ENCODE measurements around the gene ARR3. TPM values are rescaled to one million over a fixed set of nuclear protein-coding genes. Genes with fewer than 3 reads are reported as not detected.

Gene ARR3
- total RNA-seq: not detected in 2 replicates

DNA sequence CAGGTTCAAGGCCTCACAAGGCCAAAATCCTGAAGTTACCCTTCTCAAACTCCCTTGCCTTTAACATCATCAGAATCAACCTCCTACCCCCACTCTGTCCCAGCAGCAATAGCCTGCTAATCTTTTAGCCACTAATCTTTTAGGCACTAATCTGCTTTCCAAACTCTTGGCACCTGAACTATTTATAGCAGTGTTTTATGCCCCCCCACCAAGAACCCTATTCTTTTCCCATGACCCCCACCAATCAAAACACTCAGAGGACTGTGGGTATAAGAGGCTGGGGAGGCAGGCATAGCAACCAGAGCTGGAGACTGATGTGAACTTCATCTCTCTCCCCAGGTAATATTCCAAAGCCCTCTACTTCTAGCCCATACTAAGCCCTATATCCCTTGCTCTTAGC is at the start of gene ARR3:
ARR3 (plus strand) TSS at position 301 of the 400 bp plus-strand sequence. CDS start 1,052 bp downstream, outside the sequence.
- H3K27me3 Mint-ChIP-seq: no peaks in the 10 kb centered on the region
- TF ChIP-seq, protein P1, sequence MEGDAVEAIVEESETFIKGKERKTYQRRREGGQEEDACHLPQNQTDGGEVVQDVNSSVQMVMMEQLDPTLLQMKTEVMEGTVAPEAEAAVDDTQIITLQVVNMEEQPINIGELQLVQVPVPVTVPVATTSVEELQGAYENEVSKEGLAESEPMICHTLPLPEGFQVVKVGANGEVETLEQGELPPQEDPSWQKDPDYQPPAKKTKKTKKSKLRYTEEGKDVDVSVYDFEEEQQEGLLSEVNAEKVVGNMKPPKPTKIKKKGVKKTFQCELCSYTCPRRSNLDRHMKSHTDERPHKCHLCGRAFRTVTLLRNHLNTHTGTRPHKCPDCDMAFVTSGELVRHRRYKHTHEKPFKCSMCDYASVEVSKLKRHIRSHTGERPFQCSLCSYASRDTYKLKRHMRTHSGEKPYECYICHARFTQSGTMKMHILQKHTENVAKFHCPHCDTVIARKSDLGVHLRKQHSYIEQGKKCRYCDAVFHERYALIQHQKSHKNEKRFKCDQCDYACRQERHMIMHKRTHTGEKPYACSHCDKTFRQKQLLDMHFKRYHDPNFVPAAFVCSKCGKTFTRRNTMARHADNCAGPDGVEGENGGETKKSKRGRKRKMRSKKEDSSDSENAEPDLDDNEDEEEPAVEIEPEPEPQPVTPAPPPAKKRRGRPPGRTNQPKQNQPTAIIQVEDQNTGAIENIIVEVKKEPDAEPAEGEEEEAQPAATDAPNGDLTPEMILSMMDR (IDR thresholded peaks at IDR 0.05): no peak
- POLR2A ChIA-PET: no interaction called here
- H3K27ac Mint-ChIP-seq: no peak within 1 kb of the TSS
- CTCF ChIA-PET: no interaction called here
- intact Hi-C loops (cut with micrococcal nuclease): no loop called here
- H3K9me3 Mint-ChIP-seq: no peaks in the 10 kb centered on the region
- no peaks in the 10 kb centered on the region for H3K4me1 Mint-ChIP-seq
- no peak for ATAC-seq (ENCODE audit: low read depth)
- no peaks in the 10 kb centered on the region for H3K36me3 Mint-ChIP-seq (ENCODE audit: low read depth)
- no peak for DNase-seq
- H3K4me3 Mint-ChIP-seq: no peak within 1 kb of the TSS

DNA sequence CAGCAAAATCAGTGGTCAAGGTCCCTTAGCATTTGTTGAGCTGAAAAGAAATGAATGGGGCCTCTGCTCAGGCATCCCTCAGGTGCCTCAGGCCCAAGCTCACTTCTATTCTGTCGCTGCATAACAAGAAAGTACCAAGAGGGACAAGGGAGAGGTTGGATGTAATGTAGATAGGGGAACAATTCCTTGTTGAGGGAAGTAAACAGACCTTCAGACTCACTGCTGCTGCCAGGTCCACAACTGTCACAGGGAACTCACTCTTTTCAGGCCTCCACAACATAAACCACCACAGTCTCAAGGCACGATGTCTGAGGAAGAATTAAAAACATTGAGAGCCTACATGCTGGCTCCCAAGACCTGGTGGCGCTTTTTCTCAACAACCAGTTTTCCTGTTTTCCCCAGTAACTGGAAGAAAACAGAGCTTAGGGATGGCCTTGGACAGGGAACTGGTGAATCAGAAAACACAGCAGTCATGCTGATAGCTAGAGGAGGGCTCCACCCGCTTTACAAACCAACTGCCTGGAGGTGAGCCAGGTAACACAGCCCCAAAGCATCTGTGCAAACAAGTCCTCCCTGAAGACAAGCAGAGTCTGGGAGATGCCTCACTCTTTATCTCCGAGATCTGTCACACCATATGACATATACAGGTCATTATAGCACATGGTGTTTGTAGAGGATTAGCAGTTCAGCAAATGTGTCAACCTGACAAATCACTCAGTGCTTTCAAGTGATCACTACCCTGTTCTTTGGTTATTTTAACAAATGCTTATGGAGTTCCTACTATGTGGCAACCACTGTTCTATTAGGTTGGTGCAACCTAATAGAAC is 48.0 kb upstream of the ARR3 start:
- ChIA-PET POLR2A (no interaction called here), CTCF (no interaction called here)
- ATAC-seq (ENCODE audit: low read depth) (no peak), DNase-seq (no peak)
- Mint-ChIP-seq H3K4me3 (no peak overlapping the region), H3K27ac (no peak overlapping the region), H3K36me3 (ENCODE audit: low read depth) (no peaks in the 10 kb centered on the region), H3K9me3 (no peaks in the 10 kb centered on the region), H3K27me3 (no peaks in the 10 kb centered on the region), H3K4me1 (no peaks in the 10 kb centered on the region)
- TF ChIP-seq, protein P1 (IDR thresholded peaks at IDR 0.05): no peak
- intact Hi-C loops (cut with micrococcal nuclease): no loop called here

DNA sequence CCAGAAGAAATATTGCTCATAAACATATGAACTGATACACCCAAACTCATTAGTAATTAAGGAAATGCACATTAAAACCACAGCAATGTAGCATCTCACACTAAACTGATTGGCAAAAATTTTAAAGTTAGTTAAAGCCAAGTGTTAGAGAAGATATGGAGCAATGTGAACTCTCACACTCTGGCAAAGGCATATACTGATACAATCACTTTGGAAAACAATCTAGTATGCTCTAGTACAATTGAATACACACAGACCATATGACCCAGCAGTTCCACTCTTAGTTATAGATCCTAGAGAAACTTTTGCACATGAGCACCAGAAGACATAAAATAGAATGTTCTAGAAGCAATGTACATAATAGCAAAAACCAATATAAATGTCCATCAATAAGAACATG is 42.1 kb upstream of the ARR3 start:
- H3K36me3 Mint-ChIP-seq (ENCODE audit: low read depth): no peaks in the 10 kb centered on the region
- H3K27ac Mint-ChIP-seq: no peak overlapping the region
- TF ChIP-seq, protein P1 (IDR thresholded peaks at IDR 0.05): no peak
- no peaks in the 10 kb centered on the region for H3K27me3 Mint-ChIP-seq
- ChIA-PET POLR2A (no interaction called here), CTCF (no interaction called here)
- no peaks in the 10 kb centered on the region for H3K9me3 Mint-ChIP-seq
- H3K4me3 Mint-ChIP-seq: no peak overlapping the region
- ATAC-seq (ENCODE audit: low read depth) (no peak), DNase-seq (no peak)
- intact Hi-C loops (cut with micrococcal nuclease): no loop called here
- no peaks in the 10 kb centered on the region for H3K4me1 Mint-ChIP-seq

DNA sequence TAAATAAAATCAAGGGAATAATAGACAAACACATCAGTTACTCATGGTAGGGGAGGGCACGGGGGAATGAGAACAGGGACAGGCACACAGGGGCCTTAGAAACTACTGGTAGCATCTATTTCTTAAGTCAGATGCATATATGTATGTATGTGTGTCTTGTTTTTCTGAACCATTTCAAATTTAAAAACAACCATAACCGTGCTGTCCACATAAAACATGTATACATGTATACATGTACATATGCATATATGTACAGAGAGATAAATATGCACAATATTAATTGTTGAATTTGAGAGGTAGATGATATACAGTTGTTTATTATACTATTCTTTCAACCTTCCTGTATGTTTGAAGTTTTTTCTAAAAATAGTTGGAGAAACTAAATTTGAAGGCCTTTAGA is 41.4 kb upstream of the ARR3 start:
- no peak overlapping the region for H3K27ac Mint-ChIP-seq
- intact Hi-C loops (cut with micrococcal nuclease): no loop called here
- no peaks in the 10 kb centered on the region for H3K27me3 Mint-ChIP-seq
- no peaks in the 10 kb centered on the region for H3K4me1 Mint-ChIP-seq
- no peaks in the 10 kb centered on the region for H3K9me3 Mint-ChIP-seq
- no peaks in the 10 kb centered on the region for H3K36me3 Mint-ChIP-seq (ENCODE audit: low read depth)
- TF ChIP-seq, protein P1 (IDR thresholded peaks at IDR 0.05): no peak
- ChIA-PET POLR2A (no interaction called here), CTCF (no interaction called here)
- no peak overlapping the region for H3K4me3 Mint-ChIP-seq
- DNase-seq: no peak
- no peak for ATAC-seq (ENCODE audit: low read depth)

DNA sequence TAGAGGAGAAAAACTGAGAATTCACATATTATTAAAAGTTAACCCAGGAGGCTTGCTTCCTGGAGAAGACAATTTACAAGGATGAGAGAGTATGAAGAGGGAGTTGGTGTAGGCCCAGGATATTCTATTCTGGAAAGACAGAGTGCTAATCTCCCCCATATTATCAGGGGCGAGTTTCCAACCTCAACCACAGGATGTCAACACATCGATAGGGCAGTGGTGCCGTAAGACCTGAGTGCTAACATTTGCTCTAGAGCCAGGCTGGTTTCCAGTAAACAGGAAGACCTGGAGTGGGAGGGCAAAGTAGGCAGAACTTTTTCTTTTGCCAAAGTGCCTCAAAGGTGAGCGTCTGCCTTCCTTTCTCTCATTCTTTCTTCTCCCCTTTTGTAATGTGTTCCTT is 36.5 kb upstream of the ARR3 start:
- no peaks in the 10 kb centered on the region for H3K27me3 Mint-ChIP-seq
- no peaks in the 10 kb centered on the region for H3K4me1 Mint-ChIP-seq
- DNase-seq (no peak), ATAC-seq (ENCODE audit: low read depth) (no peak)
- no peak overlapping the region for H3K27ac Mint-ChIP-seq
- H3K4me3 Mint-ChIP-seq: no peak overlapping the region
- CTCF ChIA-PET: no interaction called here
- POLR2A ChIA-PET: no interaction called here
- TF ChIP-seq, protein P1 (IDR thresholded peaks at IDR 0.05): no peak
- no peaks in the 10 kb centered on the region for H3K36me3 Mint-ChIP-seq (ENCODE audit: low read depth)
- no peaks in the 10 kb centered on the region for H3K9me3 Mint-ChIP-seq
- intact Hi-C loops (cut with micrococcal nuclease): no loop called here
